ENCODE measurements around the gene RCSD1.

Gene RCSD1

GRCh38 chr1:167643441-167643840 lies 13.4 kb downstream of the RCSD1 start:
- no peak for DNase-seq

GRCh38 chr1:167644551-167644950 lies 14.5 kb downstream of the RCSD1 start:
- DNase-seq, result no peak

- no peak for DNase-seq
Observed at GRCh38 chr1:167645140-167645541, 15.1 kb downstream of the RCSD1 start.

GRCh38 chr1:167645625-167646414 lies 15.8 kb downstream of the RCSD1 start:
- DNase-seq, result no peak

GRCh38 chr1:167648252-167648849 lies 18.3 kb downstream of the RCSD1 start:
- no peak for DNase-seq

GRCh38 chr1:167648978-167649744 lies 19.1 kb downstream of the RCSD1 start:
- DNase-seq, result no peak

GRCh38 chr1:167650269-167651160 lies 20.5 kb downstream of the RCSD1 start:
- no peak for DNase-seq

- DNase-seq, result no peak
Observed at GRCh38 chr1:167651161-167651693, 21.2 kb downstream of the RCSD1 start.

GRCh38 chr1:167654975-167655575 lies 25.0 kb downstream of the RCSD1 start:
- DNase-seq, result no peak

- DNase-seq, result no peak
Observed at GRCh38 chr1:167656657-167657056, 26.6 kb downstream of the RCSD1 start.

- DNase-seq, result no peak
Observed at GRCh38 chr1:167658574-167659328, 28.7 kb downstream of the RCSD1 start.

GRCh38 chr1:167659450-167659849 lies 29.4 kb downstream of the RCSD1 start:
- DNase-seq, result no peak

GRCh38 chr1:167659881-167660280 lies 29.8 kb downstream of the RCSD1 start:
- DNase-seq, result no peak

GRCh38 chr1:167661527-167662426 lies 31.7 kb downstream of the RCSD1 start:
- DNase-seq, result no peak

- no peak for DNase-seq
Observed at GRCh38 chr1:167663002-167663772, 33.2 kb downstream of the RCSD1 start.

GRCh38 chr1:167665469-167665868 lies 35.4 kb downstream of the RCSD1 start:
- DNase-seq, result no peak

GRCh38 chr1:167666416-167666815 lies 36.4 kb downstream of the RCSD1 start:
- no peak for DNase-seq

GRCh38 chr1:167667536-167667935 lies 37.5 kb downstream of the RCSD1 start:
- no peak for DNase-seq

- no peak for DNase-seq
Observed at GRCh38 chr1:167668108-167668507, 38.1 kb downstream of the RCSD1 start.
